Ovary (tissue), 9 donors: Measurements from ENCODE around the gene ITIH4. TPM values are rescaled to one million over a fixed set of nuclear protein-coding genes. Genes with fewer than 3 reads are reported as not detected.

Source experiments
- DNase-seq, 5 donors: peaks; one replicate each; pipeline ENCODE4 v3.0.0-alpha.2; 2019 to 2020
- H3K27ac ChIP-seq, 2 donors: fragments of 200-600 bp; one replicate each; pipeline versions ENCODE4 v1.5.1 to v1.8.0; 2019 to 2022
- H3K27me3 ChIP-seq: fragments of 200-600 bp; one replicate; pipeline ENCODE4 v1.8.0; 2022
- H3K36me3 ChIP-seq: fragments of 200-600 bp; sonication (generic); one replicate; pipeline ENCODE4 v1.5.1; 2019
- H3K4me1 ChIP-seq: one replicate; pipeline ENCODE4 v1.8.1; 2013; ENCODE audit warnings: mild to moderate bottlenecking, moderate library complexity; ENCODE audit not compliant: insufficient read depth
- H3K4me3 ChIP-seq: fragments of 200-600 bp; sonication (generic); one replicate; pipeline ENCODE4 v1.5.1; 2017
- H3K9me3 ChIP-seq, 2 donors: fragments of 200-600 bp in 1 of 2; sonication (generic) in 1 of 2; one replicate each; pipeline versions ENCODE4 v1.5.1 to v1.8.1; 2013 to 2019; ENCODE audit warnings: mild to moderate bottlenecking in 1 of 2, moderate library complexity in 1 of 2
- EP300 ChIP-seq: sonication (generic); formaldehyde crosslinking; IDR thresholded peaks from one replicate; pipeline ENCODE4 v1.6.1; 2017; ENCODE audit warnings: antibody characterized with exemption
- POLR2A ChIP-seq: fragments of 450-650 bp; IDR thresholded peaks from one replicate; pipeline ENCODE4 v1.6.1; 2017; ENCODE audit warnings: antibody characterized with exemption, mild to moderate bottlenecking, moderate library complexity
- WGBS, 3 donors: extraction: QIAGEN DNeasy Blood & Tissue Kit in 1 of 3; methylation state at CpG; one replicate each; pipeline versions ENCODE4 v1.1.5 to v1.1.7; 2013 to 2017; 5-methylcytosine and 5-hydroxymethylcytosine counted together
- intact Hi-C, 4 donors: fragments of 100-400 bp; cut with DNase I; formaldehyde crosslinking; loops; one replicate each; pipeline versions ENCODE4 v1.11.0 to v1.15.1; 2022 to 2023
- polyA plus RNA-seq, 2 donors: library from polyadenylated mRNA; stranded (reverse); fragments of 200-250 nt in 1 of 2; fragments of 350-450 nt in 1 of 2; fragmentation: Illumina TruSeq in 1 of 2; extraction: RNeasy Lipid Tissue Mini Kit (QIAGEN cat#74804) in 1 of 2; gene quantifications; one replicate each; pipeline ENCODE4 v1.2.3, GENCODE V29; 2013 to 2014
- total RNA-seq, 7 donors: library from RNA; depleted of rRNA in 2 of 7; stranded (reverse); fragments of >200 nt in 2 of 7; fragmentation: NEBNext Ultra II Directional in 3 of 7; extraction: Animal tissue kit (Norgen Biotek cat#: 25700) in 3 of 7; gene quantifications; one replicate each; pipeline versions ENCODE4 v1.1.0 to v1.2.4, GENCODE V29; 2016 to 2023
- TF ChIP-seq, protein P1 (sequence below), 3 donors: fragments of 450-650 bp in 2 of 3; fragments of 200-600 bp in 1 of 3; IDR thresholded peaks; one replicate each; pipeline versions ENCODE4 v1.5.1 to v1.8.0; 2016 to 2022; ENCODE audit warnings: antibody characterized with exemption in 3 of 3, mild to moderate bottlenecking in 1 of 3
- donor health status: DM: no; HTN: no; CAD: no; lungs with moderate emphysema.
- donor health status: DM: no; HTN: no; CAD: no.
- donor health status: Bipolar disorder and iron deficiency.
- donor health status: DM: yes; HTN: yes; CAD: no.
- donor health status: DM: no; HTN: no; CAD: no.
- donor health status: DM: yes; HTN: yes; CAD: no.

Gene ITIH4
- total and polyA plus RNA-seq, 9 donors = 2.2 to 14.2 (median 4.0) TPM

DNA sequence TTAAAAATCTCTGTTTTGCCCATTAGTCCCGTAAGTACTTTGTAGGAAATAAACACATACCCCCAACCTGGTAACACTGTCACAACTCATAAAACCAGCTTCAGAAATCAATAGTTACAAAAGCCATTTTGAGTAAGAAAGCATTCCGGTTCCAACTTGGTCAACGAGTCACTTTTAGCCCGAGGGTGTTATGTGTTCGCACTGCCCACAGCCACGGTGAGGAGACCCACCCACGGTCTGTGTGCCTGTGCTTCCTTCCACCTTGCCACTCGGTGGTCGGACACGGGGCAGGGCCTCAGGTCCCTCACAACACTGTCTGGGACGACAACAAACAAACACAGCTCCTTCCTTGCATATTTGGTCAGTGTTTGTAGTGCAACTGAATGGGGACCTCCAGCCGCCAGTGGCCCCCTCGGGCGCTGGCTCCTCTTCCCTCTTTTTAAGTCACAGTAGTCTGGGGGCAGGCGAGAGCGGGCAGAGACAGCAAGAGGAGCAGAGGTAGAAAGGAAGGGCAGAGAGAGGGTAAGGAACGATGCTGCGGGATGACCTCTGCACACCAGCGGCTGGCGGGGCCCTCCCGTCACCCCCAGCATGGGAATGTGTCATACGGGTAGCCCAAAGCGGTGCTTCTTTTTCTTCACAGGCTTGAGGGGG, 9.5 kb upstream of the ITIH4 start:
- intact Hi-C loops = no loop called here
- no peaks in the 10 kb centered on the region for H3K36me3 ChIP-seq
- 86 to 88% (median 88%) methylated on average over 23 of the region's 23 CpGs for WGBS, 3 donors

DNA sequence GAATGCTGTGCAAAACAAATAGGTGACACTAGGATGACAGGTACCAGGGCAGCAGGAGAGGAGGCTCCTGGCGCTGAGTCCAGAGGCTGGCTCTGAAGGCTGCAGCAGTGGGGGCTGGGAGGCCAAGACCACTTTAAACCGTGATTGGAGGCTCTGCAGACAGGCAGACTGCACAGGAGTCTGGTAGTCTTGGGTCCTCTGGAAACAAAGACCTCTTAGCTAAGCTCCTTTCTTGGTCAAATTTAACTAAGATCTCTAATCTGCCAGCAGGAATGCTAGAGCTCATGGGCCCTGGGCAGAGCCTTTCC, 8.8 kb upstream of the ITIH4 start:
- no peak for DNase-seq
- no peak overlapping the region for H3K27ac ChIP-seq
- H3K9me3 ChIP-seq = no peaks in the 10 kb centered on the region
- no peak for TF ChIP-seq EP300
- TF ChIP-seq, protein P1, sequence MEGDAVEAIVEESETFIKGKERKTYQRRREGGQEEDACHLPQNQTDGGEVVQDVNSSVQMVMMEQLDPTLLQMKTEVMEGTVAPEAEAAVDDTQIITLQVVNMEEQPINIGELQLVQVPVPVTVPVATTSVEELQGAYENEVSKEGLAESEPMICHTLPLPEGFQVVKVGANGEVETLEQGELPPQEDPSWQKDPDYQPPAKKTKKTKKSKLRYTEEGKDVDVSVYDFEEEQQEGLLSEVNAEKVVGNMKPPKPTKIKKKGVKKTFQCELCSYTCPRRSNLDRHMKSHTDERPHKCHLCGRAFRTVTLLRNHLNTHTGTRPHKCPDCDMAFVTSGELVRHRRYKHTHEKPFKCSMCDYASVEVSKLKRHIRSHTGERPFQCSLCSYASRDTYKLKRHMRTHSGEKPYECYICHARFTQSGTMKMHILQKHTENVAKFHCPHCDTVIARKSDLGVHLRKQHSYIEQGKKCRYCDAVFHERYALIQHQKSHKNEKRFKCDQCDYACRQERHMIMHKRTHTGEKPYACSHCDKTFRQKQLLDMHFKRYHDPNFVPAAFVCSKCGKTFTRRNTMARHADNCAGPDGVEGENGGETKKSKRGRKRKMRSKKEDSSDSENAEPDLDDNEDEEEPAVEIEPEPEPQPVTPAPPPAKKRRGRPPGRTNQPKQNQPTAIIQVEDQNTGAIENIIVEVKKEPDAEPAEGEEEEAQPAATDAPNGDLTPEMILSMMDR (IDR thresholded peaks at IDR 0.05) = no peak
- no peak for TF ChIP-seq POLR2A
- peaks cover 7% of the 10 kb centered on the region for H3K4me1 ChIP-seq
- no peak overlapping the region for H3K4me3 ChIP-seq
- no peaks in the 10 kb centered on the region for H3K36me3 ChIP-seq
- no peaks in the 10 kb centered on the region for H3K27me3 ChIP-seq
- intact Hi-C loops = no loop called here
- 73 to 80% (median 74%) methylated on average over 2 of the region's 2 CpGs for WGBS, 3 donors

More for the DNA sequence above, 9.5 kb upstream of the ITIH4 start:
- Histone ChIP-seq H3K9me3 (no peaks in the 10 kb centered on the region), H3K4me3 (no peak overlapping the region), H3K4me1 (peaks cover 5% of the 10 kb centered on the region), H3K27ac (no peak overlapping the region), H3K27me3 (no peaks in the 10 kb centered on the region)
- no peak for DNase-seq
- TF ChIP-seq EP300 (no peak), POLR2A (no peak)
- TF ChIP-seq, protein P1 (IDR thresholded peaks at IDR 0.05) = no peak

- Histone ChIP-seq H3K4me1 (peaks cover 7% of the 10 kb centered on the region), H3K27ac (no peak overlapping the region), H3K36me3 (no peaks in the 10 kb centered on the region), H3K9me3 (no peaks in the 10 kb centered on the region), H3K4me3 (no peak overlapping the region), H3K27me3 (no peaks in the 10 kb centered on the region)
- WGBS, 3 donors = 87 to 91% (median 90%) methylated on average over 8 of the region's 8 CpGs
- intact Hi-C loops = no loop called here
- DNase-seq = no peak
- TF ChIP-seq POLR2A = no peak
Measured at GRCh38 chr3:52838561-52839267, 8.2 kb upstream of the ITIH4 start.

DNA sequence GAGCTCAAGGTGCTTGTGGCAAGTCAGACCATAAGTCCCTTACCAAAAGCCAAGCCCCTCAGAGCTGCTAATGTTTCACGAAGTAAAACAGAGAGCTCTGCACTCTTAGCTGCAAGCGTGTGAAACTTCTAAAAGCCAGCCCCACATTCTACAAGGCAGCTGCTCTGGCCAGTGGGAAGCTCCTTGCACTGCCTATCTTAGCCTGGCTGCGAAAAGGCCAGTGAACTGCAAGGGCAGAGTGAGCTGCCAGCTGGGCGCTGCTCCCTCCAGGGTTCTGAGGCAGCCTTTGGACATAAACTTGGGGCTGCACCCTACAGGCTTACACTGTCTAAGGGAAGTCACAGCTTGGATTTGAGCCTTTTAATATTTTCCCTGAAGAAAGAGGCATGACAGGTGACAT, 6.5 kb upstream of the ITIH4 start:
- Histone ChIP-seq H3K9me3 (no peaks in the 10 kb centered on the region), H3K4me3 (no peak overlapping the region), H3K4me1 (peaks cover 7% of the 10 kb centered on the region), H3K27ac (no peak overlapping the region), H3K36me3 (no peaks in the 10 kb centered on the region), H3K27me3 (no peaks in the 10 kb centered on the region)
- intact Hi-C loops = no loop called here
- no peak for TF ChIP-seq EP300
- 90 to 93% (median 91%) methylated on average over 4 of the region's 4 CpGs for WGBS, 3 donors
- no peak for DNase-seq

DNA sequence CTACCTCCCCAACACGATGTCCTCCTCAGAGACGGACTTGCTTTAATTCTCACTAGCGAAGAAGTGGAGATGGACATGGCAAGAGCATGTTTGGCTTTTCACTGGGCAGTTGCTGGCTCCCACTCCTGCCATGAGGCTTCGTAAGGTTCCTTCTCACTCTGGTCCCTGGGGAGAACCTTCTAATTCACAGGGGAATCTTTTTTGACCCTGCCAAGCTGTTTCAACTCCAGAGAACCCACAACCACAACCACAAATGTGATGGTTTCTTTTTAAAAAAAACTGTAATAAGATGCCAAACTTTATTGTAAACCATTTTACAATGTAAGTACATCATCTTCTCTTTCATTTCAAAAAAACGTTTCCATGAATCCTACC, 6.0 kb upstream of the ITIH4 start:
- H3K4me1 ChIP-seq = peaks cover 7% of the 10 kb centered on the region
- no peaks in the 10 kb centered on the region for H3K9me3 ChIP-seq
- H3K4me3 ChIP-seq = no peak overlapping the region
- WGBS, 3 donors = 86 to 91% (median 88%) methylated on average over 5 of the region's 5 CpGs
- TF ChIP-seq, protein P1 (IDR thresholded peaks at IDR 0.05) = no peak
- no peak for TF ChIP-seq EP300
- no peak for TF ChIP-seq POLR2A
- intact Hi-C loops = no loop called here
- no peak overlapping the region for H3K27ac ChIP-seq
- DNase-seq = no peak
- H3K27me3 ChIP-seq = no peaks in the 10 kb centered on the region
- H3K36me3 ChIP-seq = no peaks in the 10 kb centered on the region
